Tibial artery (tissue), 4 donors: Measurements from ENCODE around the gene CTNNBIP1.

Experiments used
- DNase-seq, 2 donors: peaks; one replicate each; pipeline ENCODE4 v3.0.0-alpha.2; 2019
- H3K27ac ChIP-seq, 2 donors: fragments of 200-600 bp; sonication (generic) in 1 of 2; 1 replicate in 1 of 2; 2 replicates in 1 of 2; pipeline ENCODE4 v1.5.1; 2018 to 2019; ENCODE audit warnings: mild to moderate bottlenecking in 1 of 2
- H3K27me3 ChIP-seq, 2 donors: fragments of 200-600 bp; sonication (generic) in 1 of 2; one replicate each; pipeline versions ENCODE4 v1.5.1 to v1.6.0; 2016 to 2019
- H3K36me3 ChIP-seq, 3 donors: fragments of 200-600 bp; sonication (generic) in 2 of 3; one replicate each; pipeline ENCODE4 v1.5.1; 2016 to 2019; ENCODE audit warnings: mild to moderate bottlenecking in 2 of 3
- H3K4me1 ChIP-seq, 4 donors: fragments of 200-600 bp; sonication (generic) in 2 of 4; 1 replicate in 3 of 4; 2 replicates in 1 of 4; pipeline ENCODE4 v1.5.1; 2016 to 2019
- H3K4me3 ChIP-seq, 2 donors: fragments of 200-600 bp; sonication (generic) in 1 of 2; 1 replicate in 1 of 2; 2 replicates in 1 of 2; pipeline ENCODE4 v1.5.1; 2018 to 2019; ENCODE audit warnings: mild to moderate bottlenecking in 2 of 2
- H3K9me3 ChIP-seq, 3 donors: fragments of 200-600 bp; sonication (generic) in 1 of 3; one replicate each; pipeline ENCODE4 v1.5.1; 2016 to 2019
- CTCF ChIP-seq, 2 experiments: fragments of 200-600 bp in 1 of 2; fragments of 450-650 bp in 1 of 2; IDR thresholded peaks; one replicate each; pipeline ENCODE4 v1.5.1; 2017 to 2019; ENCODE audit warnings: antibody characterized with exemption in 2 of 2, mild to moderate bottlenecking in 1 of 2, moderate library complexity in 1 of 2
- intact Hi-C: fragments of 100-400 bp; cut with DNase I; formaldehyde crosslinking; loops from one replicate; pipeline ENCODE4 v1.15.0; 2023; ENCODE audit warnings: low total_unique reads

Gene CTNNBIP1

GRCh38 chr1:9871707-9872425 is 38.2 kb downstream of the CTNNBIP1 start:
- Histone ChIP-seq H3K9me3 (no peaks in the 10 kb centered on the region), H3K27ac (no peak overlapping the region), H3K4me1 (peaks cover 0 to 17% (median 12%) of the 10 kb centered on the region in 4 donors), H3K4me3 (no peak overlapping the region), H3K36me3 (peaks cover 0 to 47% (median 27%) of the 10 kb centered on the region in 3 donors), H3K27me3 (no peaks in the 10 kb centered on the region)
- no peak for DNase-seq
- intact Hi-C loops: no loop called here
- no peak for TF ChIP-seq CTCF (IDR thresholded peaks at IDR 0.05)

GRCh38 chr1:9871021-9871420 is 39.0 kb downstream of the CTNNBIP1 start:
- Histone ChIP-seq H3K27ac (no peak overlapping the region), H3K4me3 (no peak overlapping the region), H3K9me3 (no peaks in the 10 kb centered on the region), H3K27me3 (no peaks in the 10 kb centered on the region), H3K36me3 (peaks cover 0 to 47% (median 27%) of the 10 kb centered on the region in 3 donors), H3K4me1 (peaks cover 0 to 14% (median 11%) of the 10 kb centered on the region in 4 donors)
- intact Hi-C loops: no loop called here
- DNase-seq: no peak
- TF ChIP-seq CTCF (IDR thresholded peaks at IDR 0.05): no peak

- Histone ChIP-seq H3K36me3 (peaks cover 0 to 47% (median 27%) of the 10 kb centered on the region in 3 donors), H3K4me3 (no peak overlapping the region), H3K27me3 (no peaks in the 10 kb centered on the region), H3K27ac (no peak overlapping the region), H3K9me3 (no peaks in the 10 kb centered on the region), H3K4me1 (peaks cover 0 to 9% (median 8%) of the 10 kb centered on the region in 4 donors)
- DNase-seq: no peak
- no peak for TF ChIP-seq CTCF (IDR thresholded peaks at IDR 0.05)
- intact Hi-C loops: no loop called here
Observed at GRCh38 chr1:9870572-9870971, 39.5 kb downstream of the CTNNBIP1 start.

GRCh38 chr1:9869831-9870251 is 40.2 kb downstream of the CTNNBIP1 start:
- intact Hi-C loops: loop anchor here (5.0 to 10.0 kb wide), 2 partner anchors 145 to 243 kb away; no protein-coding TSS in a partner anchor
- no peak for DNase-seq
- no peak for TF ChIP-seq CTCF (IDR thresholded peaks at IDR 0.05)
- Histone ChIP-seq H3K4me1 (peaks cover 0 to 2% (median under 1%) of the 10 kb centered on the region in 4 donors), H3K36me3 (peaks cover 0 to 47% (median 27%) of the 10 kb centered on the region in 3 donors), H3K9me3 (no peaks in the 10 kb centered on the region), H3K4me3 (no peak overlapping the region), H3K27ac (no peak overlapping the region), H3K27me3 (no peaks in the 10 kb centered on the region)

GRCh38 chr1:9868244-9868590 is 41.9 kb downstream of the CTNNBIP1 start:
- H3K27ac ChIP-seq: no peak overlapping the region

More at GRCh38 chr1:9868244-9868590, 41.9 kb downstream of the CTNNBIP1 start:
- intact Hi-C loops: loop anchor here (5.0 to 10.0 kb wide), 2 partner anchors 143 to 241 kb away; no protein-coding TSS in a partner anchor
- peaks cover 0 to 47% (median 32%) of the 10 kb centered on the region in 3 donors for H3K36me3 ChIP-seq
- H3K4me3 ChIP-seq: no peak overlapping the region
- DNase-seq: no peak
- H3K9me3 ChIP-seq: no peaks in the 10 kb centered on the region
- H3K4me1 ChIP-seq: peaks cover 0 to 7% (median 0%) of the 10 kb centered on the region in 4 donors
- no peaks in the 10 kb centered on the region for H3K27me3 ChIP-seq
- no peak for TF ChIP-seq CTCF (IDR thresholded peaks at IDR 0.05)
